HL-60 (cell line): Measurements from ENCODE around the gene ERCC4.

Experiments
- DNase-seq, 2 experiments: peaks; one replicate each; pipeline ENCODE4 v3.0.0-alpha.2; 2010 to 2020; ENCODE audit warnings: low read depth in 1 of 2, low spot score in 1 of 2
- H3K27ac ChIP-seq: fragments of 250-450 bp; sonication (Bioruptor Pico); replicated peaks from 2 replicates; pipeline ENCODE4 v1.5.1; 2020; ENCODE audit warnings: mild to moderate bottlenecking, moderate library complexity
- H3K27me3 ChIP-seq: fragments of 250-450 bp; sonication (Bioruptor Pico); 2 replicates; pipeline ENCODE4 v1.5.1; 2021; ENCODE audit warnings: mild to moderate bottlenecking, moderate library complexity; ENCODE audit not compliant: insufficient read depth, poor library complexity, severe bottlenecking
- H3K4me3 ChIP-seq: replicated peaks from 2 replicates; pipeline ENCODE4 v1.5.1; 2011; ENCODE audit warnings: mild to moderate bottlenecking, control low read depth, low read length; ENCODE audit not compliant: insufficient read depth
- CTCF ChIP-seq: IDR thresholded peaks from one replicate; pipeline ENCODE4 v1.5.1; 2011; ENCODE audit warnings: low read length, control low read depth, inconsistent platforms; ENCODE audit not compliant: insufficient read depth
- GABPA ChIP-seq: IDR thresholded peaks from 2 replicates; pipeline ENCODE4 v1.6.1; 2012; ENCODE audit warnings: low read depth
- POLR2AphosphoS5 ChIP-seq: IDR thresholded peaks from 2 replicates; pipeline ENCODE4 v1.6.1; 2012; ENCODE audit warnings: low read depth
- REST ChIP-seq: IDR thresholded peaks from 2 replicates; pipeline ENCODE4 v1.6.1; 2012; ENCODE audit warnings: low read depth; ENCODE audit not compliant: insufficient replicate concordance
- SPI1 ChIP-seq: IDR thresholded peaks from 2 replicates; pipeline ENCODE4 v1.6.1; 2012; ENCODE audit warnings: low read depth, mild to moderate bottlenecking, borderline replicate concordance

The ERCC4 gene

GRCh38 chr16:13951611-13952010 is 31.7 kb downstream of the ERCC4 start:
- Histone ChIP-seq H3K27ac (no peak overlapping the region), H3K4me3 (no peak overlapping the region), H3K27me3 (no peaks in the 10 kb centered on the region)
- no peak for DNase-seq
- TF ChIP-seq SPI1 = no peak
- TF ChIP-seq CTCF = no peak
- TF ChIP-seq POLR2AphosphoS5 = no peak
- no peak for TF ChIP-seq REST
- no peak for TF ChIP-seq GABPA

DNA sequence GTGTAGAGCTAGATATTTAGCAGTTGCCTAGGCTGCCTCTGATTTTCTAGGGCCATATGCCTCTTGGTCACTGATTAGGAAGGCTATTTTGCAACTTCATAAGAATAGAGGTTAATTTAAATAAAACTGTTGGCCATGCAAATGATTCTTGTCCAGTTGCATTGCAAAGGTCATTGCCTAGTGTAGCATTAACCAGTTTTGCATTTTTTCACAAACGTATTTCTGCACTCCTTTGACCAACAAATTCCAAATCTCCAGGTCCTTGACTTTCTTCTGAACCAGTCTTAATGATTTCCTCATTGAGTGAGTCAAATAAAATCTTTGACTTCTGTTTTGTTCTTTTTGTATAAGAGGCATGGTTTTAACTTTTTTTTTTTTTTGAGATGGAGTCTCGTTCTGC is 33.5 kb downstream of the ERCC4 start:
- DNase-seq = no peak
- H3K27ac ChIP-seq = no peak overlapping the region

DNA sequence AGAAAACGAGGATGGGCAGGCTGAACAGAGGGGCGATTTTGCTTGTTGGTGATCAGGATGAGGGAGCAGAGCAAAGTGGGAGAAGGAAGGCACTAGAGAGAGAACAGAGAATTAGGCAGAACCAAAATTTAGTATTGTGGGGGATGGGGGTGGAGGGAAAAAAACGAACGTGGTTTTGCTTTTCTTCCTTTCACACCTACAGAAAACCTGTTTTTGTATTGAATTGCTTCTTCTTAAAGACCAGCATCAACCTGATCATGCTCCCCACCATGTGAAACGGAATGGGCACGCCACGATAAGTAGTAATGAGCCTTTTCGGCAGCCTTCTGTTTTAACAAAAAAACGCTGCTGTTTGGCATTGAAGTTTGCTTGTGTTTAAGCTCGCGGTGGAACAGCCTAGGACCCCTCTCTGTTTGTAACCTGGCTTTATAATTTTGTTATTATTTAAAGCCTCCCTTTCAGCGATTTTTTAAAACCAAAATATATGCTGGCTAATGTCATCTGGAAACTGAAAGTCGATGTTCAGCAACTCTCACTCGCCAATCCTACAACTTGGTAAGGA is 36.8 kb downstream of the ERCC4 start:
- DNase-seq = no peak
- H3K27ac ChIP-seq = no peak overlapping the region
- no peak overlapping the region for H3K4me3 ChIP-seq
- TF ChIP-seq CTCF (no peak), POLR2AphosphoS5 (no peak), SPI1 (no peak), REST (no peak), GABPA (no peak)
- no peaks in the 10 kb centered on the region for H3K27me3 ChIP-seq

More for the DNA sequence above, 33.5 kb downstream of the ERCC4 start:
- Histone ChIP-seq H3K4me3 (no peak overlapping the region), H3K27me3 (no peaks in the 10 kb centered on the region)
- TF ChIP-seq SPI1 = no peak
- no peak for TF ChIP-seq REST
- no peak for TF ChIP-seq CTCF
- no peak for TF ChIP-seq GABPA
- TF ChIP-seq POLR2AphosphoS5 = no peak
